H54 (cell line): ENCODE measurements around the gene PHKA2.

ENCODE experiments used
- DNase-seq: peaks from one replicate; pipeline ENCODE4 v3.0.0; 2011; ENCODE audit warnings: low spot score, mixed read lengths; ENCODE audit not compliant: insufficient read length
- FAIRE-seq: peaks from 3 replicates; lab custom pipeline; 2011; peaks lifted over from hg19 to GRCh38; lab: Jason Lieb, UNC
- POLR2A ChIP-seq: IDR thresholded peaks from 2 replicates; pipeline ENCODE4 v1.6.1; 2011; ENCODE audit warnings: low read depth, mild to moderate bottlenecking, low read length

Gene PHKA2

DNA sequence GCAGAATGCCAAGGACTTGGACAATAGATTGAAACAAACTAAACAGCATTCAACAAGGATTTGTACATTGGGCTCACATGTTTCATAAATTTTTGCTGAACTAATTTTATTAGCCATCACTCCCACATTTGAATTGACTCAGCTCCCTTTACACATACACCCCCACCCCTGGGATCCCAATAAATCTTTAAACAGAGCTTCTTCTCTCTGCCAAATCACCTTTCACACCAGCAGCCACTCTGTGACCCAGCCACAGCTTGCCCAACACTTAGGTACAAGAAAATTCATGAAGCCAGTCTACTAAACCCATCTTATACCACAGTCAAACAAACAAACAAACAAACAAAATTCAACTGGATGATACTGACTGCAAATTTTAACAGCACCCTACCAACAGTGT lies 21.6 kb downstream of the PHKA2 start:
- DNase-seq, result no peak
- TF ChIP-seq POLR2A, result no peak
- FAIRE-seq, result no peak

DNA sequence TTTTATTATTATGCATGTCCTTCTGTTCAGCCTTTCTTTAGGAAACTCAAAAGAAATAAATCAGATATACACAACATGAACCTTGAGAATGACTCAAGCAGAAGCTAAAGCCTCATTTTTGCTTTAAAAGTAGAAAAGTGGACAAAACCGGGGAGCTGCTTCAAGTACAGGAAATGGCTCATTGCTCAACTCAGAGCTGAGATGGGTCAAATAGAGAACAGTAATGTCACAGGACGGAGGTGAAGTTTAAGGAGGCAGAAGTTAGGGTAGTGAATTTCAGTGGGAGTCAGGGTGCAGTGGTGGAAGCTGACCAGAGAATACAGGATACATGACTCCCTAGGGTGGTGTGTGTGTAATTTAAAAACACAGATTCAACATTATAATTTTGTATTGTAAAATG lies 22.2 kb downstream of the PHKA2 start:
- DNase-seq (no peak), FAIRE-seq (no peak)
- no peak for TF ChIP-seq POLR2A

DNA sequence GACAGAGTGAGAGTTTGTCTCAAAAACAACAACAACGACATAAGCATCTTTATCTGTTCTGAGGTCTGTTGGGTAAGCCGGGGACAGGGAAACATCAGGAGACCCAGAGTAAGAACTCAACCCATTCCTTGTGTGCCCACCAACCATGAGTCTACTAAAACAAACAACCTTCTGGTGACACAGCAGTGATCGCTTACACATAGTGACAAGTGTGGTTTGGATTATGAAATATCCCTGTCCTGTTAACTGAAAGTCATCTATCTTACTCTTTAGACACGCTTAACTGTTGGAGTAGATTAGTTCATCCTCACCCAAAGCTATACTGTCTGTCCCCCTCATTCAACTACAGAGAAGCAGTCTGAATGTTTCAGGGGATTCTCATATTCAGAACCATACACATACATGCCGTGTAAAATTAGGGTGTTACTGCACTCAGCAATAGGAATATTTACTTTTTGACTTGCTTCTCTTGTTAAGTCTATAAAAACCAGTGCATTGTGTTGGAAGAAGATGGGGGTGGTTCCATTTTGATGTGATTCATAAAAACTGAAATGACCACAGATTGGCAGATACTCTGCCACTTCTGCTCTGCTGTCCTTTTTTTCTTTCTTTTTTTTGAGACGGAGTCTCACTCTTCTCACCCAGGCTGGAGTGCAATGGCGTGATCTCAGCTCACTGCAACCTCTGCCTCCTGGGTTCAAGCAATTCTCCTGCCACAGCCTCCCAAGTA lies 27.4 kb downstream of the PHKA2 start:
- TF ChIP-seq POLR2A, result no peak
- DNase-seq (no peak), FAIRE-seq (no peak)

DNA sequence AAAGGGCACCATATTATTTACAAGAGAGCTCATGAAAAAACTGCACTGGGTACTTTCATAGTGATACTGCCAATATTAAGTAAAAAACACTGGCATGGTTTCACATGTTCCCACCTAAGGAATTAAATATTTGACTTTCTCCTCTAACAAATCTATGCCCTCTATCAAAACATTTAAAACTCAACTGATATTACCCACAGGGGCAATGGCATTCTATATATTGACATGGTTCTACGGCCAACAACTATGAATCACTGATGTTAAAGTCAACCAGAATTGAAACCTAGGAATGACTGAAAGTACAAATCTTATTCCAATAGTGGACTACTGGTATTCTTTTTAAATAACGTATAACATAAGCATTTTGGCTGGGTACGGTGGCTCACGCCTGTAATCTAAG lies 28.2 kb downstream of the PHKA2 start:
- DNase-seq (no peak), FAIRE-seq (no peak)
- no peak for TF ChIP-seq POLR2A

DNA sequence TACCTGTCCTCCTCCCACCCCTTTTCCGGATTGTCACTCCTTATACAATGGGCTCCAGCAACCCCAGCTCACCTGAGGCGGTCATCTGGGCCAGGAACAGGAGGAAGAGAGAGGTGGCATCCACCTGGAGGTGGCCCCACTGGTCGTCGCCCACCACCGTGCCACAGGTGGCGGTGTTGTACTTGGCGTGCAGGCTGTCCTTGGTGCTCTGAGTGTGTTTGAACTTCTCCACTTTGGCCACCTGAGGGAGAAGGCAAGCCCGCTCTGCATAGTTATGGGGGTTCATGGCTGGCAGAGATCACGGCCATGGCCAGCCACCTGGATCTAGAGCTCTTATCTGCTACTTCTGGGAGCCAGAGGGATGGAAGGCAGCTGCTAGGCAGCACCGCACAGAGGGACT lies 32.9 kb downstream of the PHKA2 start:
- DNase-seq, result no peak
- no peak for FAIRE-seq
- TF ChIP-seq POLR2A, result no peak

DNA sequence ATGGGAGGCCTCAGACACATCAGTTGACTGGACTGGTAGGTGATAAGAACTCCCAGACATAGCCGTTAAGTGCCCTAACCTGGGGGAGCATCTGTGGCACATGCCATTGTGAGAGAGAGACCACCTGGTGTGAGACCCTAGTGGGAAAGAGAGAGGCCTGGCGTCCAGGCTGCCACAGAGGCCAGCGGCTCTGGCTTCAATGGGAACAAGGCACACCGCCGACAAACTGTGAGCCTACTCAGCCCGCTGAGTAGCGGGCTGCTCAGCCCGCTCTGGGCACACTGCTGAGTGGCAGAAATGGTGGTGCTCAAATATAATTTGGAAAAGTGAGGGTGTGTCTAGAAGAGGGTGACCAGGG lies 34.0 kb downstream of the PHKA2 start:
- DNase-seq (no peak), FAIRE-seq (no peak)
- TF ChIP-seq POLR2A, result no peak

DNA sequence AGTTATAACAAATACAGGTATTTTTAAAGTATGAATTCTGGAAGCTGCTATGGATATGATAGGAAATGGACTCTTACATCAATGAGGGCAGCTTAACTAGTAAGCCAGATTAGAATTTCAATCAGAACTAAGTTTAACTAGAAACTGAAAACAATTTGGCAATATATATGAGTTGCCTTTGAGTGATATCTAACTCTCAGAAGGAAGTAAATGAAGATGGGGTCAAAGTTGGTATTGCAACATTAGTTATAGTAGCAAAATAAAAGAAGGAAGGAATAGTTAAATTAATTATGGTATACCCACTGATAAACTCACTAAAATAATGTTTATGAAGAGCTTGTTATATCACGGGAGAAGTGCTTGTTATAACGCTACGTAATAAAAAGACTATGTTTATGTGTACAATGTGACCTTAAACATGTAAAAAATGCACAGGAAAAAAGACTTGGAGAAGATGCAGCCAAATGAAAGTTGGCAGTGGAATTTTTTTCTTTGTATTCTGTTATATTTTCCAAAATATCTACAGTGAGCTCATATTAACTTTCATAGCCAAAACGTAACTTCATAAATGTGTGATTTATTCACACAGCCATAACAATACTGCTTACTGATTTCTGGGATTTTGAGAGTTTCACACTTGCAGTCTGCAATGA lies 34.5 kb downstream of the PHKA2 start:
- TF ChIP-seq POLR2A, result no peak
- DNase-seq (no peak), FAIRE-seq (no peak)

DNA sequence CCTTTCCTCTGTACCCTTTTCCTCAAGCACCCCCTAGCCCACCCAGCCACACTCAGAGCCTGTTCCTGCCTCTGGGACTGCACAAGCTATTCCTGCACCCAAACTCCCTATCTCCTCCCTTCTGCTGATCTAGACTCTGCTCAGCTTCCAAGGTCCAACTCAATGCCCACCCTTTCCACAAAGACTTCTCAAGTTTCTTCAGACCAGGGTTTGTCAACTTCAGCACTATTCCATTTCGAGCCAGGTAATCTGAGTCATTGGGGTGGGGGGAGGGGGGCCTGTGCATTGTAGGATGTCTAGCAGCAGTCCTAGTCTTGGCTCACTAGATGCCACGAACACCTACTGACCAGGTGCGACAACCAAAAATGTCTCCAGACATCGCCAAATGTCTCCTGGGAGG lies 37.3 kb downstream of the PHKA2 start:
- no peak for DNase-seq
- FAIRE-seq, result no peak
- no peak for TF ChIP-seq POLR2A

DNA sequence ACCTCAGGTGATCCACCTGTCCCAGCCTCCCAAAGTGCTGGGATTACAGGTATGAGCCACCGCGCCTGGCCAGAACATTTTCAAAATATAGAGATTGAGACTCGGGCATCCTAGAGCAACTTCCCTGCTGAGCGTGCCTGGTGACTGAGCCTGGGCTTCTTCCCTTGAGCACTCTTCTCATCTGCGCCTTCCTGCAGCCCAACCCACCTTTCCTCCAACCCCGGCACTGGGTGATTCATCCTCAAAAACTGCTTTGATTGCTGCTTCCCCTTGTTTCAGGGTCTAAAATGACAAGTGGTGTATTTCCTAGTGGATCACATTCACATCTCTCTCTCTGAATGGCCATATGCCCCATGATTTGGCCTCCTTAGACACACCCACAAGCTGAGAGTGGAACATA lies 37.8 kb downstream of the PHKA2 start:
- no peak for DNase-seq
- no peak for TF ChIP-seq POLR2A
- FAIRE-seq, result no peak

DNA sequence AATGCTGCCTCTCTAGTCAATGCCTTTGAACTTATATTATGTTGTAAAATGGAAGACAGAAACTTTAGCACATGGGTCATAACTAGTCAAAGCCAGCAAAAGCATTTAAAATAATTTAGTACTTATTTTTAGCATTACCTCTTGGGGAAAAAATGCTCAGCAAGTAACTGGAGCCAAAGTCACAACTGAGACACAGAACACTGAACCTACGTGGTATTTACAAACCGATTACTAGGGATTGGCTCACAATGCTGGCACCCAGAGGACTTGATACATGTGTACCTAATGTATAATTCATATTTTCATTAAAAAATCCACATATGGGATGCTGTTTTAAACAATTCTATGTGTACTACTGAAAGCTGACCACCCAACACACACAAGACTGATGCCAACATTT lies 38.4 kb downstream of the PHKA2 start:
- no peak for DNase-seq
- no peak for FAIRE-seq

DNA sequence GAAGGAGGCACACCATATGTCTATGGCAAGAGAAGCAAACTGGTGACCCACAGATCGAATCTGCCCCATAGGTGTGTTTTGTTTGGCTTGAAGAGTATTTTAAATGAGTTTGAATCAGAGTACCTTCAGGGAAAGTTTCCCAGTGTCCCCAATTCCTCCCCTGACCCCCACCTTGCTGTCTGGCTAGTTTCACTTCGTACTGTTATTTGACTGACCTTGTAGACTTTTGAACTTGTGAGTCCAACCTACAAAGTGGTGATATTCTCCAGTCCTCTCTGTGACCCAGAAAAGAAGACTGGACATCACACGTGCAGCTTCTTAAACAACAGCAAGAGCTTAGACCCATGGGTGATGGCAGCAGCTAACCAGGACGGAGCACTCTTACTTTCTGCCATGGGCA lies 39.4 kb downstream of the PHKA2 start:
- DNase-seq (no peak), FAIRE-seq (no peak)
- no peak for TF ChIP-seq POLR2A

More for the DNA sequence above, 38.4 kb downstream of the PHKA2 start:
- no peak for TF ChIP-seq POLR2A

DNA sequence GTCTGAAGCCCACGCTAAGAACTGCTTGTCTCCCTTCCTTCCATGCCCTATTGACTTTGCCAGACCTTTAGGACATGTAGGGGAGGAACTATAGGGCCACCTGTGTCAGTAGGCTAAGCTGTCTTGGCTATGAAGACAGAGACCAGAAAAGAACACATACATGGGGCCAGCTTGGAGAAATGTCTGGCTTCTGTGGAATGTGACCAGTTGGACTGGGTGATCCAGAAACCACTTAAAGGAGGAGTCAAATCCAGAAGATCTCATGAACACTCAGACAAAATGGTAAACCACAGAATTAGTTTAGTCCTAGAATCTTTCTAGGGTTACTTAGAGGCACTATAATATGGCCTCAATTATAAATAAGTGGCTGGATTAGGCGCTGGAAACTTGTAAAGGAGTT lies 42.0 kb downstream of the PHKA2 start:
- no peak for DNase-seq
- no peak for FAIRE-seq
- no peak for TF ChIP-seq POLR2A

DNA sequence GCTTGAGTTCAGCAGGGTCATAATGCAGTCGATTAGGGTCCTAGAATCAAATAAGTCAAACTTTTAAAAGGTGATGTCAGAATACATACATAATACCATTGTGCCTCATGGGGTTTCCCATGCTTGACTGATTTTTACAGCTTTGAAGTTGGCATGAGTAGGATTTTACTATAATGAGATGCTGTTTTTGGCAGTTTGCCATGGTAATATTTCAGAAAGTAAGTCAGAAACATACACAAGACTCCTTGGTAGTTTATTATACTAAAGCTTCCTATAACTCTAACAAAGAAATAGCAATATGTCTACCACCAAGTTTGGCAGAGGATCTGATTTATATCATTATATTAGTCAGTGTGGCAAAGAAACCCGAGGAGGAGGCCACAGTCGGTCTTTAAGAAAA lies 45.2 kb downstream of the PHKA2 start:
- DNase-seq (no peak), FAIRE-seq (no peak)
- TF ChIP-seq POLR2A, result no peak

DNA sequence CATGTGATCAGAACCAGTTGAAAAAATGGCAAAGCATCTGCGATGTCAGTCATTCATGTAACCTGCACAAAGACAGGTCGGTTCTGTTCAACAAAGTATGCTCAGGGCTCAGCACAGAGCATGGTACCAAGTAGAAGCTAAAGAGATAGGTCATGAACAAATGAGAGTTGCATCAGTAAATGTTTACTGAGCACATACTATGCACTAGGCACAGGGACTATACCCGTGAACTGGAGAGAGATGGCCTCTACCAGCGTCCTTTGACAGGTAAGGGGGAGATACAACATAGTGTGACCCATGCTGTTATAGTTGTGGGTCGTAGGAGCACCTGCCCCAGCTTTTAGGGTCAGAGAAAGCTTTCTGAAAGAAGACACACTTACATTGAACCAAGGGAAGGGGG lies 46.7 kb downstream of the PHKA2 start:
- no peak for FAIRE-seq
- no peak for DNase-seq
- no peak for TF ChIP-seq POLR2A

DNA sequence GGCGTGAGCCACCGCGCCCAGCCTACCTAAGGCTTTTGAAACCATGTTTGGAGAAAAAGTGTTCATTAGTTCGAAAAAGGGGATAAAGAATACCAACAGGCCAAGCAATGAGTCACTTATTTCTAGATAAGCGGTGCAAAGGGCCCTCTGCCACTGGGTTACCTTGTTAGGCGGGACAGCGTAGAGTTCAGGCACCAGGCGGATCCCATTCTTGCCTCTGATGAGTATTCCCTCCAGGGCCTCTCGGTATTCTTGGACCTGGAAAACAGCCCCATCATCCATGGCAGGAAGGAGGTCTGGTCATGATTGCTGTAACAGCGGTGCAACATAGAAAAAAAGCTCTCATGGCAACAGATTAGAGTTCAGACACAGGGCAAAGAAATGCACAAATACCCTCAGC lies 48.0 kb downstream of the PHKA2 start:
- no peak for DNase-seq
- no peak for FAIRE-seq
- TF ChIP-seq POLR2A, result no peak
